GM12872 (cell line): ENCODE results near the gene GRK2.

ENCODE experiments used
- CTCF ChIP-seq: IDR thresholded peaks from 3 replicates; pipeline ENCODE4 v1.5.1; 2011; ENCODE audit warnings: low read depth, mild to moderate bottlenecking, low read length, moderate library complexity; ENCODE audit not compliant: insufficient read depth

Gene GRK2

DNA sequence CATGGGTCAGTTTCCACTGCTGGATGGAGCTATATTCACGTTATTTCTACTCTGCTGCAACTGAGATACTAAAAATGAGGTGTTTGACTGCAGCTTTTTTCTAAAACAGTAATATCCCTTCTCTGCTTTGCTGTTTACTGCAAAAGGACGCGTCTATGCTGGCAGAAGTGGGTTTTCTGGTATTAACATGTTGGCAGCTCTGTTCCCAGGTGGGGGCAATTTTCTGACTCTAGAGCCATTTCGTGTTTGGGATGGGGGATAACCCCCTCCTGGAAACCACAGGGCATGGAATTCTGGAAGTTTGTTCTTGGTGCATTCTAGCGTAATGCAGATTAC is 4.9 kb downstream of the GRK2 start:
- no peak for TF ChIP-seq CTCF

DNA sequence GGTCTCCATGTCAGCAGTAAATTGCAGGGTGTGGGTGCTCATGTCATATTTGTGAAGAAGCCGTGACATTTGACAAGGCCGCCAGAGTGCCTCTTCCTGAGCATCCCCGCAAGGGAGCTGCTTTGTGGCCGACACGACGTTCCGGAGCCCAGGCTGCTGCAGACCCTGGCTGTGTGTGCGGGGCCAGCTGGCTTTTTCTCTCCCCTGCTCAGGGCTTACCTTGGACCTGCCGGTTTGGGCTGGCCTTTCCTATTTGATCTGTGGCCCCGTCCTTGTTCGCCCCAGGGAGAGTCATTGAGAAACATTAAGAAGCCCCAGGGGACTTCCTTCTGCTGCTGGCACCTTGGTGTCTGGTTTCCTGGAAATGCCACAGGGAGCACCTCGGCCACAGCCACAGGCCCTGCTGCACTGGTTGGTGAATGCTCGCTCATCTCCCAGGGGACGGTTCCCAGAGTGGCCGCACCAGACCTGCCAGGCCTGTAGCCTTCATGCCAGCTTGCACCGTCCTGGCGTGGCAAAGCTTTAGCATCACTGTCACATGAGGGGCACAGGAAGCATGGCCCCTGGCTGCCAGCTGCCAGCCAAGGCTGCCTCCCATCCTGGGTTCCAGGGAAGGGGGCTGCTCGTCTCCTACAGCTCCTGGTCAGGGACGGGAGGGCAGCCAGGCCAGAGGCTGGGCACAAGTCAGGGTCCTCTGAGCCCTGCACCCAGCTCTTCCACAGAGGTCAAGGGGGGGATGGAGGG is 5.4 kb downstream of the GRK2 start:
- TF ChIP-seq CTCF = no peak

DNA sequence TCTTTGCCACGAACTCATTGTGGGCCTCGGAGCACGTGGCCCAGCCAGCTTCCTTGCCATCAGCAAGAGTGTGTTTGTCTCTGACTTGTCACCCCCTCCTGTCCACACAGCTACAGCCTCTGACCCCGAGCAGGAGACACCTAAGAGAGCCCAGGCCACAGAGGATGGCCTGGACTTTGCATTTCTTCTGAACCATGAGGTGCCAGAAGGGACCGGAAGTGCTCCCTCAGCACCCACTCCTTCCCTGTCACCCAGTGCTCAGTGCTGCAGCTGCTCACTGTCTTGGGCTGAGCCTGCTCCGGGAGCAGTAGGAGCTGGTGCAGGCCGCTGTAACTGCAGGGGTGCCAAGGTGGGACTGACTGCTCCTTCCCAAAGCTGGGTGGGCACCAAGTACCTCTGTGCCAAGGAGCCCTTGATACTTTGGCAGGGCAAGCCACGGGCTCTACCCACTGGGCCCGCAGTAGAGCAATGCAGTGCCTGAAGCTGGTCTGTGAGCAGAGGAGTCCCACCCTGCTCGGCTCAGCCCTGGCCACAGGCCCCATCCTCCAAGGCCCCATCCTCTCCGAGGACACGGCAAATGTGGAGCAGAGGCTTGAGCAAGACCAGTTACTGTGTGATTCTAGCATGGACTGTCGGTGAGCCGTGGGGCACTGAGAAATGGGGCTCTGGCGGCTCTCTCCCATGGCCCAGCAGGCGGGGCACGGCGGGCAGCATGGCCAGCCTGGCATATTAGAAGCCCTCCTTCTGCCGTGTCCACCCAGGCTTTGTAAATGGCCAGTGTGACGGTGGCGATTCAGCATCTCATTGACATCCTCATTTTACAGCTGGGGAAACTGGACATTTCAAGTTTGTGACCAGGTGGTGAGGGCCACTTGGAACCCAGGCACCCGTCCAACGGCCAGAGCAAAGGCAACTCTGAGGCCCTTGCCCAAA is 6.3 kb downstream of the GRK2 start:
- TF ChIP-seq CTCF = no peak

- TF ChIP-seq CTCF = no peak
Observed at GRCh38 chr11:67273260-67273990, 7.2 kb downstream of the GRK2 start.

DNA sequence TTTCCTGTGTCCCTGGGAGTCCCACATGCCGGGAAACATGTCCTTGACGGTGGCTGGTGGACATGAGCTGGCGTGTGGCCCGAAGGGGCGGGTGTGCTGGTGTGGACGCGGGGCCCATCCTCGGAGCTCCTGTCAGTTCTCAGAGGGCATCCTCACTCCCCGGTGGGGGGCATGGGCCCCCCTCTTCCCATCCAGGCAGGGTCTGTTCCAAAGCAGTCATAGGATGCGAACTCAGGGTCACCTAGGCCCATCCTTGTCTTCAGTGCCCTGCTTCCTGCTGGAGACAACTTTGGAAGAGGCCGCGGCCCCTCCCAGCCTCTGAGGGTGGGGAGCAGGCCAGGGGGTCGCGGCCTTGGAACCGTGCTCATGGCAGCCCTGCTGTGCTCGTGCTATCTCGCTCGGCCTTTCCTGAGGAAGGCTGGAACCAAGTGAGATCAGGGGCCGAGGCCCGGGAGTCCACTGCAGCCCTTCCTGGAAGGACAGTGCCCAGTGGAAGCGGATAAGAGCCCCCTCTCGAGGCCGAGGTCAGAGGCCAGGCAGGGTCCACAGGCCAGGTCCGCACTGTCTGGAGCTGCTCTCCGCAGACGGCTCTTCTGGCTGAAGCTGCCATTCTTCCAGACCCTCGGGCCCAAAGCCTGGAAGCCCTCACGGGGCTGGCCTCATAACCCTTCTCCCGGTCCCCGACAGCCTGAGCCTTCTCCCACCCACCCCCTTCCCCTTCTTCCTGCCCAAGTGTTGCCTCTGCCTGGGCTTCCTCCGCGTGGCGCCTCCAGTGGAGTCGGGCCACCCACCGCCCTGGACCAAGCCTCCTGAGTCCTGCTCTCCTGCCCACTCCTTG is 8.7 kb downstream of the GRK2 start:
- TF ChIP-seq CTCF = no peak

DNA sequence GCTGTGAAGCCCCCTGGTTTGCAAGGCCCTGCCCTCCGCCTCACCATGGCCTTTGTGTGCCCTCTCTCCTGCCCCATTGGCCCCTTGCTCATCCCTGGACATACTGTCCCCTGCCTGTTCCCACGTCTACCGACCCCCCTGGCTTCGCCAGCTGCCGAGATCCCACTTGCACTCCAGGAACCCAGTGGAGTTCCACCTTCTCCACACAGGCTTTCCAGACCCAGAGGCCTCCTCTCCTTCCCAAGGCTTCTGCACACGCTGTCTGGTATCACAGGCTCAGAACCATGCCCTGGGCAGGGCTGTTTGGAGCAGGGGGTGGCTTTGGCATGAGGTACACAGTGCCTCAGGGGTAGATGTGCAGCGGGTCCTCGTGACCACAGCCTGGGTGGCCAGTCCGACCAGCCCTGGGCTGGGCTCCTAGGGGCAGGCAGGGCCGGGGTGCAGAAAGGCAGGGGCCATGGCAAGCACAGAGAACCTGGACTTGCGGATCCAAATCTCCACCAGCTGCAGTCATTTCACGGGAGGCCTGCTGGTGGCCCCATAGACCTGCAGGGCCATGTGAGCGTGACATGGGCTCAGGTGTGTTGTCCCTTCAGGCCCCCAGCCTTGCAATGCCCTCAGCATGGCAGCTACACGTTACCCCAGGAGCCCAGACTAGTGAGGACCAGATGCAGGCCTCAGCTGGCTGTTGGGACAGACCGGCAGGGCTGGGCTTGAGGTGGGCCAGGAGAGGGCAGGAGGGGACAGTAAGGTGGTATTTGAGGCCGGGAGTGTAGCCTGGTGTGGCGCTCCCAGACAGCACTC is 9.5 kb downstream of the GRK2 start:
- TF ChIP-seq CTCF = no peak
